Upper lobe of right lung (tissue), 1 donor: ENCODE measurements around the gene PRSS27. TPM values are rescaled to one million over a fixed set of nuclear protein-coding genes. Genes with fewer than 3 reads are reported as not detected.
"Not testable (repeated sequence)": the region's sequence is repeated elsewhere in the genome, so short reads cannot be mapped to it uniquely, and the experiment has no call there.

Source experiments
- ATAC-seq: fragments of 200-7000 bp; cut with Tn5 transposase; one replicate; pipeline ENCODE4 v1.9.1; 2020; ENCODE audit warnings: mild to moderate bottlenecking, moderate library complexity
- DNase-seq: peaks from one replicate; pipeline ENCODE4 v3.0.0-alpha.2; 2020
- H3K27ac ChIP-seq: fragments of 200-600 bp; one replicate; pipeline ENCODE4 v1.8.0; 2022
- H3K27me3 ChIP-seq: fragments of 200-600 bp; one replicate; pipeline ENCODE4 v1.8.0; 2022; ENCODE audit warnings: mild to moderate bottlenecking
- H3K36me3 ChIP-seq: fragments of 200-600 bp; one replicate; pipeline ENCODE4 v1.8.0; 2022
- H3K4me1 ChIP-seq: fragments of 200-600 bp; one replicate; pipeline ENCODE4 v1.8.0; 2022
- H3K4me3 ChIP-seq: fragments of 200-600 bp; one replicate; pipeline ENCODE4 v1.8.0; 2022; ENCODE audit warnings: mild to moderate bottlenecking
- H3K9me3 ChIP-seq: fragments of 200-600 bp; one replicate; pipeline ENCODE4 v1.8.0; 2022
- intact Hi-C: fragments of 100-400 bp; cut with DNase I; formaldehyde crosslinking; loops from one replicate; pipeline ENCODE4 v1.11.0; 2022
- total RNA-seq: library from RNA; stranded (reverse); fragmentation: NEBNext Ultra II Directional; extraction: Animal tissue kit (Norgen Biotek cat#: 25700); gene quantifications from one replicate; pipeline ENCODE4 v1.2.1, GENCODE V29; 2021
- TF ChIP-seq, protein P1 (sequence below): fragments of 200-600 bp; IDR thresholded peaks from one replicate; pipeline ENCODE4 v1.8.0; 2022; ENCODE audit warnings: antibody characterized with exemption
- donor health status: DM: no; HTN: yes; CAD: no; lungs with severe emphysema.

PRSS27 gene
- total RNA-seq, 1 donor from 2014 or later: 0.81 TPM

DNA sequence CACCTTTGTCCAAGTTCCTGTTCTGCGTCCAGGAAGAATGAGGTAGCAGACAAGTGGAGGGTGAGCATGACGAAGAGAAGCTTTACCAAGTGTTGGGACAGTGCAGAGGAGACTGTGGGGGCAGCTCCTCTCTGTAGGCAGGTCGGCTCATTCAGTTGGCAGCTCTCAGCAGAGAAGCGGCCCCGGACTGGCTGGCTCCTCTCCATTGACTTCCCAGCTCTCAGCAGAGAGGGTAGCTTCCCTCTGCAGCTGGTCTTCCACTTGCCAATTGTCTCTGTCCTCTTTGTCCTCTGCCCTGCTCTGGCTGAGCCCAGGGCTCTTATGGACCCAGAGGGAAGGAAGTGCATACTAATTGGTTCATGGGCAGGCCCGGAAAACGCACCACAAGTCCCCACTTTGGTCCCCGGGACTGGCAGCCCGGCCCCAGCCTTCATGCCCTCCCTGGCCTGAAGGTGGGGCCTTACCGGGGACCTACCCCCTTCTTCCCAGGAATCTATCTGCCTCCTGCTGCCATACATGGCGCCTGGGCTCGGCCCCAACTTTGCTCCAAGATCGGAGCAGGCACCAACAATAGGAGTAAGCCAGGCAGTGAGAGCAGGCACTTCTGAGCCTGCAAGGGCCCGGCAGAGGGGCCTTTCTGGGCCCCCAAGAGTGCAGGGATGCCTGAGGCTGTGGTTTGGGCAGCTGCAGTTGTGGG, 27.6 kb downstream of the PRSS27 start:
- H3K36me3 ChIP-seq: peaks cover 19% of the 10 kb centered on the region
- H3K4me1 ChIP-seq: peaks cover 25% of the 10 kb centered on the region
- peak overlapping the region; percentile 65 for H3K27ac ChIP-seq
- no peak for DNase-seq
- no peaks in the 10 kb centered on the region for H3K9me3 ChIP-seq
- ATAC-seq: no peak
- TF ChIP-seq, protein P1, sequence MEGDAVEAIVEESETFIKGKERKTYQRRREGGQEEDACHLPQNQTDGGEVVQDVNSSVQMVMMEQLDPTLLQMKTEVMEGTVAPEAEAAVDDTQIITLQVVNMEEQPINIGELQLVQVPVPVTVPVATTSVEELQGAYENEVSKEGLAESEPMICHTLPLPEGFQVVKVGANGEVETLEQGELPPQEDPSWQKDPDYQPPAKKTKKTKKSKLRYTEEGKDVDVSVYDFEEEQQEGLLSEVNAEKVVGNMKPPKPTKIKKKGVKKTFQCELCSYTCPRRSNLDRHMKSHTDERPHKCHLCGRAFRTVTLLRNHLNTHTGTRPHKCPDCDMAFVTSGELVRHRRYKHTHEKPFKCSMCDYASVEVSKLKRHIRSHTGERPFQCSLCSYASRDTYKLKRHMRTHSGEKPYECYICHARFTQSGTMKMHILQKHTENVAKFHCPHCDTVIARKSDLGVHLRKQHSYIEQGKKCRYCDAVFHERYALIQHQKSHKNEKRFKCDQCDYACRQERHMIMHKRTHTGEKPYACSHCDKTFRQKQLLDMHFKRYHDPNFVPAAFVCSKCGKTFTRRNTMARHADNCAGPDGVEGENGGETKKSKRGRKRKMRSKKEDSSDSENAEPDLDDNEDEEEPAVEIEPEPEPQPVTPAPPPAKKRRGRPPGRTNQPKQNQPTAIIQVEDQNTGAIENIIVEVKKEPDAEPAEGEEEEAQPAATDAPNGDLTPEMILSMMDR: no peak
- intact Hi-C loops: no loop called here
- no peak overlapping the region for H3K4me3 ChIP-seq
- no peaks in the 10 kb centered on the region for H3K27me3 ChIP-seq

DNA sequence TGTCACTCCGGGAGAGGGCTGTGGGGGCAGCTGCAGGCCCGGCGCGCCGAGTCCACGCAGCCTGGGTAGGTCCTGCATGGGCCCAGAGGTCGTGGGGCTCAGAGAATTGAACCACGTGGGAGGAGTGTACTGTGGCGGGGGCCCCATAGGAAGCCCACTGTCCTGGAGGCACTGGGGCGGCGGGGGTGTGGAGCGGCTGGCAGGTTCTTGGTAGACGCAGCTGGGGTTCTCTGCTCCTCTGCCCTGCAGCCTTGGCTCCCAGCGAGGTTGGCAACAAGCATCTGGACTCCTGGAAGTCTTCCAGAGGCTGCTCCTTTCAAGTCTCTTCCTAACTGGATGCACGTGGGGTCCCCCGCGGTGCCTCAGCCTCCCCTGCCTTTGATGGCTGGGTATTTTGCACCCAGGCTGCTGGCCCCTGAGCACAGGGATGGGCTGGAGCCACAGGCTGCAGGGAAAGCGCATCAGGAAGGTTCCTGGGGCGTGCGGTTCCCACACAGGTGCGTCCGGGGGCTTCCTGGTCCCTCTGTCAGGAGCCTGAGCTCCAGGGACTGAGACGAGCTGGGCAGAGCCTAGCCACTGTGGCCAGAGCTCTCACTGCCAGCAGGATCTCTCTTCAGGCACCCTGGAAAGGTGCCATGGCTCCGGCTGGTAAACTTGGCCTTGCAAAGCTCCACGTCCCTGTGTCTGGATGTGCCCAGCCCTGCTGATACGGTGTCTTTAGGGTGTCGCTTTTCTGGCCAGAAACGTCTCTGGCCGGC, 28.4 kb downstream of the PRSS27 start:
- Histone ChIP-seq H3K4me3 (no peak overlapping the region), H3K36me3 (peaks cover 11% of the 10 kb centered on the region), H3K4me1 (peaks cover 32% of the 10 kb centered on the region), H3K27ac (no peak overlapping the region), H3K27me3 (no peaks in the 10 kb centered on the region), H3K9me3 (no peaks in the 10 kb centered on the region)
- TF ChIP-seq, protein P1: no peak
- DNase-seq (no peak), ATAC-seq (no peak)
- intact Hi-C loops: no loop called here

DNA sequence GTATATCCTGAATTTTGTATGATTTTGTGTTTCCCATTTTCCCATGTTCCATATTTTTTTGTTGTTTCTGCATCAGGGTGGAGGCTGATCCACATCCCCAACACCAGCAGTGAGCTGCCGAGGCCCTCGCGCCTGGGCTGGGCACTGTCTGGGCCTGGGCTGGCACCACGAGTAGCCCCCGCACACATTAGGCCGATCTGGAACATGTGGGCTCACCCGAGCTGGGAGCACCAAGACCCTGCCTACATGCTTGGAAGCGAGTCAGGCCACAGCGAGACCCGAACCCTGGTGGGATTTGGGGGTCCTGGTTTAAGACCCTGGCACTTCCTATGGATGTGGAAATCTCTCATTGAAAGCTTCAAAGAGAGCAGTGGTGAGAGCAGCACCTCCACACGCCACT, 29.2 kb downstream of the PRSS27 start:
- no peaks in the 10 kb centered on the region for H3K9me3 ChIP-seq
- DNase-seq (no peak), ATAC-seq (no peak)
- H3K4me1 ChIP-seq: peaks cover 32% of the 10 kb centered on the region
- peaks cover 11% of the 10 kb centered on the region for H3K36me3 ChIP-seq
- intact Hi-C loops: no loop called here
- H3K4me3 ChIP-seq: no peak overlapping the region
- no peaks in the 10 kb centered on the region for H3K27me3 ChIP-seq
- no peak overlapping the region for H3K27ac ChIP-seq
- TF ChIP-seq, protein P1: no peak

DNA sequence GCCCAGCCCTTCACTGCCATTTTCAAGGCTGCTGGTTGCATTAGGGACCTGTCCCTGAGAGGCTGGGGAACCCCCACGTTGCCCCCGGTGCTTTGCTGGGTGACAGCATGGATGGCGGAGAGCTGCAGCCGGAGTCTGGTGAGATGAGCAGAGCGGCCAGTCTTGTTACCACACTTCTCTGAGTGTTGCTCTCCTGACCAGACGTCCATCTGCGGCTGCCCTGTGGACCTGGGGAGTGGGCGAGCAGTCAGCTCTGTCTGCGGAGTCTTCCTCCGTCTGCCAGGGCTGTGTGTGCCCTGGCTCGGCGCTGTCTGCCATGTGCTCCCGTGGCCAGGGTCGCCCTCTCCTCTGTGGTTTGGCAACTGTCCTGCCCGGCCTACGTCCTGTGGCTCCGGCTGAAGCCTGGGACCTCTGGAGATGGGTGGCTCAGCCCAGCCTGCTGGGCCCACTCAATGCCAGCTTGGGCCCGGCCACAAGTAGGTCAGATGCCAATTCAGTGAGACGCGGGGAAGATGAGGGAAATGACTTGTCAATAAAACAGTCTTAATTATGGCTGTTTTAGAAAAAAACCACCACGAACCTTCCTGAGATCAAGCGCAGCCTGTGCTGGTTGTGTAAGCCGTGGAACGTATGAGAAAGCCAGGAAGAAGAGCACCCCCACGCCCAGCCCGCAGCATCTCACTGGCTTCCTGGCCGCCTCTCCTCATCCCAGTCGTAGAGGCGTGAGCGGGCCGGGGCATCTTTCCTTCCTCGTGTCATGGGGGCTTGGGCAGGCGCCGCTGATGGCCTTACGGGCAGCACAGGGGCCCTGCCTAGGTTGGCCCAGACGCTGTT, 29.8 kb downstream of the PRSS27 start:
- Histone ChIP-seq H3K27ac (no peak overlapping the region), H3K4me3 (no peak overlapping the region), H3K36me3 (peaks cover 11% of the 10 kb centered on the region), H3K27me3 (no peaks in the 10 kb centered on the region), H3K9me3 (no peaks in the 10 kb centered on the region), H3K4me1 (peaks cover 32% of the 10 kb centered on the region)
- intact Hi-C loops: no loop called here
- ATAC-seq: peak; percentile 76
- DNase-seq: peak; percentile 87
- TF ChIP-seq, protein P1: no peak

DNA sequence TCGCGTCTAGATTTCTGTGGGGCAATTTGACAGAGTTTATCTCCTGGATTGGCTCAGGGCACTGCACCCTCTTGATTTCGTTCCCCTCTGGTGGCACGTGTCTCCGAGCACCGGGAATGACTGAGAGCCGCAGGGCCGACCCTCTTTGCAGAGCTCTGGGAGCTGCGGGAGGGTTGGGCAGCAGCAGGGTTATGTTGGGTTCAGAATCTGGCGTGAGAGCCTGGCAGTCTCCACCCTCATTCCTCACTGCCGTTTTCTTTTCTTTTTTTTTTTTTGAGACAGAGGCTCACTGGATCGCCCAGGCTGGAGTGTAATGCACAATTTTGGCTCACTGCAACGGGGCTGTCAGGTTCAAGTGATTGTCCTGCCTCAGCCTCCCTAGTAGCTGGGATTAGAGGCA, 30.6 kb downstream of the PRSS27 start:
- DNase-seq, H3K27me3 ChIP-seq, H3K9me3 ChIP-seq, H3K27ac ChIP-seq, intact Hi-C loops, H3K4me3 ChIP-seq, ATAC-seq: not testable (repeated sequence)
- Histone ChIP-seq H3K36me3 (peaks cover 11% of the 10 kb centered on the region), H3K4me1 (peaks cover 32% of the 10 kb centered on the region)
